Measurements from ENCODE around the gene DPPA3. TPM values are rescaled to one million over a fixed set of nuclear protein-coding genes. Genes with fewer than 3 reads are reported as not detected.

The DPPA3 gene
- total RNA-seq (not detected in 2 replicates), polyA plus RNA-seq (not detected in 2 replicates), polyA minus RNA-seq (ENCODE audit: low replicate concordance) (not detected in 2 replicates)
- not detected in 2 replicates for polyA plus RNA-seq (2012)

DNA sequence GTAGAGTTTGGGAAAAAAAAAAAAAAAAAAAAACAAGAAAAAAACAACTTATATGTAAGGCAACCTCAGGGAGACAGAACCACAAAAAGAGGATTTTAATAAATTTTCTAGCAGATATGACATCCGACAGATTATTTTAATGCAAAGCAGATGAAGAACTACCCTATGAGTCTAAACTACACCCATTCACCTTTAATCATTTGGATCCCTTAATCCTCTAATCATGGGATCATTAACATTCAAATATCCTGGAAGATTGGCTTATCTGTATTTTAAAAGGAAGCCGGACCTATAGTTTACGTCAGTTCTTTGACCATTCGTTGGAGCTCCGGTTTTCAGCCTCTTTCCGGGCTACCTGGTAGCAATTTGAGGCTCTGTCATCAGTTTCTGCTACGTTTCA is at the start of gene DPPA3:
Gene DPPA3, plus strand, starts transcription at position 301 of the 400 bp plus-strand sequence. CDS start 138 bp downstream, outside the sequence.
- no peak for TF ChIP-seq CTCF (conservative IDR thresholded peaks at IDR 0.05 in 1 of 2, IDR thresholded peaks at IDR 0.05 in 1 of 2; ENCODE audit: low read depth in 1 of 2, low read length in 2 of 2)
- TF ChIP-seq EZH2 (IDR thresholded peaks at IDR 0.05; ENCODE audit: low read length, missing control alignments), result no peak
- H3K4me2 ChIP-seq (ENCODE audit: extremely low read depth, insufficient read depth, low read length), result no peak within 1 kb of the TSS
- no peaks in the 10 kb centered on the region for H3K4me1 ChIP-seq (ENCODE audit: control insufficient read depth, extremely low read depth, insufficient read depth, low read length)
- H2AFZ ChIP-seq (ENCODE audit: low read length), result no peak within 1 kb of the TSS
- DNase-seq (ENCODE audit: low read depth in 2 of 2), result no peak
- H3K79me2 ChIP-seq (ENCODE audit: control insufficient read depth, insufficient read depth, low read length), result no peaks in the 10 kb centered on the region
- H3K9me3 ChIP-seq (ENCODE audit: control insufficient read depth, insufficient read depth, low read depth, low read length), result no peaks in the 10 kb centered on the region
- H4K20me1 ChIP-seq (ENCODE audit: control insufficient read depth, extremely low read depth, insufficient read depth, low read length), result no peaks in the 10 kb centered on the region
- no peaks in the 10 kb centered on the region for H3K36me3 ChIP-seq (ENCODE audit: control insufficient read depth, insufficient read depth, low read length)
- H3K27ac ChIP-seq (ENCODE audit: insufficient read depth, low read length), result no peak within 1 kb of the TSS
- H3K27me3 ChIP-seq (ENCODE audit: control insufficient read depth, insufficient read depth, low read length), result no peaks in the 10 kb centered on the region
- H3K9ac ChIP-seq (ENCODE audit: insufficient read depth, low read length), result no peak within 1 kb of the TSS
- no peak within 1 kb of the TSS for H3K4me3 ChIP-seq (replicated peaks in 1 of 4; ENCODE audit: control extremely low read depth in 1 of 4, insufficient read depth in 1 of 4, low read depth in 3 of 4, low read length in 4 of 4)

GRCh38 chr12:7661741-7662140 is 49.5 kb upstream of the DPPA3 start:
- H3K4me1 ChIP-seq (ENCODE audit: control insufficient read depth, extremely low read depth, insufficient read depth, low read length), result no peaks in the 10 kb centered on the region
- H2AFZ ChIP-seq (ENCODE audit: low read length), result no peak overlapping the region

GRCh38 chr12:7666595-7666994 is 44.6 kb upstream of the DPPA3 start:
- DNase-seq (ENCODE audit: low read depth in 2 of 2), result no peak
- TF ChIP-seq CTCF (conservative IDR thresholded peaks at IDR 0.05 in 1 of 2, IDR thresholded peaks at IDR 0.05 in 1 of 2; ENCODE audit: low read depth in 1 of 2, low read length in 2 of 2) (no peak), EZH2 (IDR thresholded peaks at IDR 0.05; ENCODE audit: low read length, missing control alignments) (no peak)
- Histone ChIP-seq H3K4me2 (ENCODE audit: extremely low read depth, insufficient read depth, low read length) (no peak overlapping the region), H3K27me3 (ENCODE audit: control insufficient read depth, insufficient read depth, low read length) (no peaks in the 10 kb centered on the region), H3K36me3 (ENCODE audit: control insufficient read depth, insufficient read depth, low read length) (no peaks in the 10 kb centered on the region), H3K4me3 (replicated peaks in 1 of 4; ENCODE audit: control extremely low read depth in 1 of 4, insufficient read depth in 1 of 4, low read depth in 3 of 4, low read length in 4 of 4) (no peak overlapping the region), H4K20me1 (ENCODE audit: control insufficient read depth, extremely low read depth, insufficient read depth, low read length) (no peaks in the 10 kb centered on the region), H3K9ac (ENCODE audit: insufficient read depth, low read length) (no peak overlapping the region), H3K27ac (ENCODE audit: insufficient read depth, low read length) (no peak overlapping the region), H3K9me3 (ENCODE audit: control insufficient read depth, insufficient read depth, low read depth, low read length) (no peaks in the 10 kb centered on the region), H3K4me1 (ENCODE audit: control insufficient read depth, extremely low read depth, insufficient read depth, low read length) (no peaks in the 10 kb centered on the region), H3K79me2 (ENCODE audit: control insufficient read depth, insufficient read depth, low read length) (no peaks in the 10 kb centered on the region), H2AFZ (ENCODE audit: low read length) (no peak overlapping the region)

More at GRCh38 chr12:7661741-7662140, 49.5 kb upstream of the DPPA3 start:
- TF ChIP-seq EZH2 (IDR thresholded peaks at IDR 0.05; ENCODE audit: low read length, missing control alignments) (no peak), CTCF (conservative IDR thresholded peaks at IDR 0.05 in 1 of 2, IDR thresholded peaks at IDR 0.05 in 1 of 2; ENCODE audit: low read depth in 1 of 2, low read length in 2 of 2) (no peak)
- H3K27ac ChIP-seq (ENCODE audit: insufficient read depth, low read length), result no peak overlapping the region
- no peak overlapping the region for H3K9ac ChIP-seq (ENCODE audit: insufficient read depth, low read length)
- H3K36me3 ChIP-seq (ENCODE audit: control insufficient read depth, insufficient read depth, low read length), result no peaks in the 10 kb centered on the region
- H3K79me2 ChIP-seq (ENCODE audit: control insufficient read depth, insufficient read depth, low read length), result no peaks in the 10 kb centered on the region
- DNase-seq (ENCODE audit: low read depth in 2 of 2), result no peak
- H3K4me2 ChIP-seq (ENCODE audit: extremely low read depth, insufficient read depth, low read length), result no peak overlapping the region
- no peaks in the 10 kb centered on the region for H3K27me3 ChIP-seq (ENCODE audit: control insufficient read depth, insufficient read depth, low read length)
- no peaks in the 10 kb centered on the region for H3K9me3 ChIP-seq (ENCODE audit: control insufficient read depth, insufficient read depth, low read depth, low read length)
- H3K4me3 ChIP-seq (replicated peaks in 1 of 4; ENCODE audit: control extremely low read depth in 1 of 4, insufficient read depth in 1 of 4, low read depth in 3 of 4, low read length in 4 of 4), result no peak overlapping the region
- H4K20me1 ChIP-seq (ENCODE audit: control insufficient read depth, extremely low read depth, insufficient read depth, low read length), result no peaks in the 10 kb centered on the region
